Measurements from ENCODE around the gene KCNQ2.

KCNQ2 gene

GRCh38 chr20:63400486-63401210 lies 71.8 kb downstream of the KCNQ2 start:
- no peak for DNase-seq

- no peak for DNase-seq
These were observed 72.7 kb downstream of the KCNQ2 start for GRCh38 chr20:63399596-63400375.

GRCh38 chr20:63398744-63399514 lies 73.5 kb downstream of the KCNQ2 start:
- DNase-seq, result no peak

GRCh38 chr20:63397946-63398450 lies 74.5 kb downstream of the KCNQ2 start:
- DNase-seq, result no peak

GRCh38 chr20:63397155-63397843 lies 75.2 kb downstream of the KCNQ2 start:
- DNase-seq, result no peak

- no peak for DNase-seq
These were observed 76.2 kb downstream of the KCNQ2 start for GRCh38 chr20:63396300-63396699.

- DNase-seq, result no peak
These were observed 76.7 kb downstream of the KCNQ2 start for GRCh38 chr20:63395723-63396122.

GRCh38 chr20:63394920-63395455 lies 77.5 kb downstream of the KCNQ2 start:
- no peak for DNase-seq

- no peak for DNase-seq
These were observed 78.2 kb downstream of the KCNQ2 start for GRCh38 chr20:63394069-63394919.

GRCh38 chr20:63393566-63393965 lies 78.9 kb downstream of the KCNQ2 start:
- DNase-seq, result no peak

GRCh38 chr20:63392465-63393365 lies 79.7 kb downstream of the KCNQ2 start:
- DNase-seq, result no peak

GRCh38 chr20:63387917-63388316 lies 84.5 kb downstream of the KCNQ2 start:
- no peak for DNase-seq

GRCh38 chr20:63387393-63387792 lies 85.1 kb downstream of the KCNQ2 start:
- no peak for DNase-seq

- DNase-seq, result no peak
These were observed 86.0 kb downstream of the KCNQ2 start for GRCh38 chr20:63386491-63386890.

- DNase-seq, result no peak
These were observed 86.6 kb downstream of the KCNQ2 start for GRCh38 chr20:63385819-63386218.

GRCh38 chr20:63384336-63384735 lies 88.1 kb downstream of the KCNQ2 start:
- no peak for DNase-seq

- no peak for DNase-seq
These were observed 88.9 kb downstream of the KCNQ2 start for GRCh38 chr20:63383556-63383955.

- no peak for DNase-seq
These were observed 89.7 kb downstream of the KCNQ2 start for GRCh38 chr20:63382551-63383300.

- no peak for DNase-seq
These were observed 90.5 kb downstream of the KCNQ2 start for GRCh38 chr20:63381781-63382431.
